IMR-90 (cell line): Measurements from ENCODE around the gene TRAF1. TPM values are rescaled to one million over a fixed set of nuclear protein-coding genes. Genes with fewer than 3 reads are reported as not detected.

Experiments used
- ATAC-seq: fragments of 200-7000 bp; cut with Tn5 transposase; 2 replicates; pipeline ENCODE4 v1.9.1; 2020; ENCODE audit warnings: low read depth, mild to moderate bottlenecking, moderate library complexity
- BruUV-seq: library from RNA; stranded (reverse); fragments of 400-500 nt; replicated peaks from 2 replicates; lab custom pipeline; 2021; lab: Mats Ljungman, UMichigan
- CTCF ChIA-PET: fragments of 300-600 bp; formaldehyde crosslinking; extraction: SDS; loops from one replicate; lab custom pipeline; 2021; ENCODE audit warnings: antibody characterized with exemption; lab: Yijun Ruan, JAX
- POLR2A ChIA-PET: fragments of 300-600 bp; sonication (Branson Sonifier 250); formaldehyde crosslinking; loops from one replicate; lab custom pipeline; 2022; ENCODE audit warnings: antibody characterized with exemption; ENCODE audit not compliant: unreplicated experiment; lab: Charles Lee
- DNase-seq: peaks from one replicate; pipeline ENCODE4 v3.0.0; 2013
- H2AFZ ChIP-seq: replicated peaks from 2 replicates; pipeline ENCODE3; 2013; ENCODE audit warnings: low read length, mild to moderate bottlenecking; ENCODE audit not compliant: poor library complexity
- H2AK5ac ChIP-seq: 2 replicates; pipeline ENCODE4 v1.6.1; 2013; ENCODE audit warnings: low read depth, low read length, inconsistent platforms
- H2AK9ac ChIP-seq: replicated peaks from 2 replicates; pipeline ENCODE3; 2013; ENCODE audit warnings: mild to moderate bottlenecking, low read depth, low read length, moderate library complexity; ENCODE audit not compliant: poor library complexity
- H2BK120ac ChIP-seq: 2 replicates; pipeline ENCODE4 v1.6.1; 2013; ENCODE audit warnings: low read depth, low read length, inconsistent platforms
- H2BK15ac ChIP-seq: 3 replicates; pipeline ENCODE4 v1.6.1; 2013; ENCODE audit warnings: low read depth, low read length, inconsistent platforms
- H2BK20ac ChIP-seq: 2 replicates; pipeline ENCODE4 v1.6.1; 2013; ENCODE audit warnings: low read depth, mild to moderate bottlenecking, inconsistent platforms, low read length, moderate library complexity
- H2BK5ac ChIP-seq: 2 replicates; pipeline ENCODE4 v1.6.1; 2013; ENCODE audit warnings: mild to moderate bottlenecking, low read depth, low read length, inconsistent platforms; ENCODE audit not compliant: poor library complexity, severe bottlenecking
- H3K14ac ChIP-seq: replicated peaks from 2 replicates; pipeline ENCODE4 v1.6.1; 2013; ENCODE audit warnings: low read depth, low read length, inconsistent platforms
- H3K18ac ChIP-seq: 2 replicates; pipeline ENCODE4 v1.6.1; 2013; ENCODE audit warnings: low read depth, low read length, control low read depth
- H3K23ac ChIP-seq: 2 replicates; pipeline ENCODE4 v1.6.1; 2013; ENCODE audit warnings: low read depth, low read length, inconsistent platforms
- H3K27ac ChIP-seq: 2 replicates; pipeline ENCODE4 v1.5.1; 2013; ENCODE audit warnings: mild to moderate bottlenecking, control low read depth, low read length; ENCODE audit not compliant: insufficient read depth
- H3K27me3 ChIP-seq: 2 replicates; pipeline ENCODE4 v1.6.1; 2013; ENCODE audit warnings: low read length; ENCODE audit not compliant: control insufficient read depth, insufficient read depth
- H3K36me3 ChIP-seq: 2 replicates; pipeline ENCODE4 v1.6.1; 2013; ENCODE audit warnings: low read length, mixed read lengths; ENCODE audit not compliant: control insufficient read depth, insufficient read depth
- H3K4ac ChIP-seq: 2 replicates; pipeline ENCODE4 v1.6.1; 2013; ENCODE audit warnings: low read depth, low read length, inconsistent platforms
- H3K4me1 ChIP-seq: 2 replicates; pipeline ENCODE4 v1.6.1; 2013; ENCODE audit warnings: low read length, mixed read lengths; ENCODE audit not compliant: control insufficient read depth, insufficient read depth
- H3K4me2 ChIP-seq: 2 replicates; pipeline ENCODE4 v1.6.1; 2013; ENCODE audit warnings: low read depth, mild to moderate bottlenecking, control low read depth, low read length, moderate library complexity
- H3K4me3 ChIP-seq: 2 replicates; pipeline ENCODE4 v1.5.1; 2013; ENCODE audit warnings: low read depth, mild to moderate bottlenecking, control low read depth, low read length, moderate library complexity; ENCODE audit not compliant: insufficient read depth
- H3K56ac ChIP-seq: 2 replicates; pipeline ENCODE4 v1.6.1; 2013; ENCODE audit warnings: low read length, inconsistent platforms; ENCODE audit not compliant: insufficient read depth; ENCODE audit errors: extremely low read depth
- H3K79me1 ChIP-seq, 2 experiments: 2 replicates each; pipeline ENCODE4 v1.6.1; 2013; ENCODE audit warnings: low read length in 2 of 2, inconsistent platforms in 1 of 2, low read depth in 1 of 2
- H3K9ac ChIP-seq: 2 replicates; pipeline ENCODE4 v1.6.1; 2013; ENCODE audit warnings: low read depth, low read length, control low read depth
- H3K9me1 ChIP-seq: 2 replicates; pipeline ENCODE4 v1.6.1; 2013; ENCODE audit warnings: low read length, inconsistent platforms; ENCODE audit not compliant: insufficient read depth
- H3K9me3 ChIP-seq: 2 replicates; pipeline ENCODE4 v1.6.1; 2013; ENCODE audit warnings: low read length; ENCODE audit not compliant: control insufficient read depth, insufficient read depth
- H4K20me1 ChIP-seq: 2 replicates; pipeline ENCODE4 v1.6.1; 2013; ENCODE audit warnings: low read length, inconsistent platforms; ENCODE audit not compliant: insufficient read depth
- H4K5ac ChIP-seq: 2 replicates; pipeline ENCODE4 v1.6.1; 2013; ENCODE audit warnings: mild to moderate bottlenecking, low read depth, low read length, control low read depth
- H4K8ac ChIP-seq, 2 experiments: 2 replicates each; pipeline ENCODE4 v1.6.1; 2013; ENCODE audit warnings: low read depth in 2 of 2, low read length in 2 of 2, control low read depth in 1 of 2, inconsistent platforms in 1 of 2
- H4K91ac ChIP-seq: 2 replicates; pipeline ENCODE4 v1.6.1; 2013; ENCODE audit warnings: low read depth, low read length, inconsistent platforms; ENCODE audit not compliant: insufficient read depth
- MAZ ChIP-seq: IDR thresholded peaks from 2 replicates; pipeline ENCODE4 v1.6.1; 2012; ENCODE audit warnings: low read depth, mild to moderate bottlenecking, low read length, improper control_type of control experiment, moderate library complexity, borderline replicate concordance
- POLR2A ChIP-seq: IDR thresholded peaks from 2 replicates; pipeline ENCODE4 v1.6.1; 2012; ENCODE audit warnings: mild to moderate bottlenecking, low read depth, low read length
- WGBS, 2 experiments: methylation state at CpG; one replicate each; pipeline versions ENCODE4 v1.1.5 to v1.1.7; 2013; ENCODE audit warnings: missing lambda C conversion rate in 2 of 2; ENCODE audit not compliant: insufficient read length in 1 of 2; ENCODE audit errors: extremely low coverage in 2 of 2; 5-methylcytosine and 5-hydroxymethylcytosine counted together
- dilution Hi-C: fragments of 300-500 bp; cut with HindIII; formaldehyde crosslinking; loops from one replicate; pipeline ENCODE4 v1.14.3; 2018; ENCODE audit warnings: low sequenced_read_pairs; ENCODE audit not compliant: unreplicated experiment
- in situ Hi-C: fragments of 300-500 bp; cut with MboI; formaldehyde crosslinking; loops from 3 replicates; pipeline ENCODE4 v1.14.3; 2019; ENCODE audit warnings: low sequenced_read_pairs, inconsistent platforms, mixed read lengths
- intact Hi-C: fragments of 100-400 bp; cut with micrococcal nuclease; formaldehyde crosslinking; loops from 2 replicates; pipeline ENCODE4 v1.10.0; 2022
- polyA plus RNA-seq, 3 experiments: library from polyadenylated mRNA; depleted of rRNA; stranded (reverse); fragments of >200 nt; gene quantifications; 2 replicates each; pipeline ENCODE4 v1.2.3, GENCODE V29; 2012; ENCODE audit warnings: low replicate concordance in 1 of 3
- total RNA-seq: library from RNA; depleted of rRNA; stranded (reverse); fragments of >200 nt; gene quantifications from 2 replicates; pipeline ENCODE4 v1.2.3, GENCODE V29; 2012

TRAF1 gene
- total and polyA plus RNA-seq, 2 of the 4 experiments (the other 2 are of a cell fraction): 3.9 to 4.1 TPM

GRCh38 chr9:120913647-120914264 is 12.8 kb downstream of the TRAF1 start:
- H3K18ac ChIP-seq: no peak overlapping the region
- no peak overlapping the region for H4K8ac ChIP-seq
- H2AK5ac ChIP-seq: no peak overlapping the region
- BruUV-seq: no TSS peak
- no peak overlapping the region for H3K4me3 ChIP-seq
- no peaks in the 10 kb centered on the region for H4K20me1 ChIP-seq
- no peak for DNase-seq
- no peak overlapping the region for H3K56ac ChIP-seq
- no peak overlapping the region for H2BK20ac ChIP-seq
- no peak overlapping the region for H3K23ac ChIP-seq
- H3K14ac ChIP-seq: no peak overlapping the region
- dilution Hi-C loops: no loop called here
- no peak overlapping the region for H2BK120ac ChIP-seq
- no peak overlapping the region for H3K27ac ChIP-seq
- H3K4me2 ChIP-seq: no peak overlapping the region
- intact Hi-C loops: no loop called here
- H2BK5ac ChIP-seq: no peak overlapping the region
- no peak overlapping the region for H2BK15ac ChIP-seq
- in situ Hi-C loops: no loop called here
- POLR2A ChIA-PET: no interaction called here
- H3K36me3 ChIP-seq: peaks cover 6% of the 10 kb centered on the region
- H2AK9ac ChIP-seq: no peak overlapping the region
- peaks cover 4% of the 10 kb centered on the region for H3K4me1 ChIP-seq
- H3K9me1 ChIP-seq: peaks cover 25% of the 10 kb centered on the region
- H3K9me3 ChIP-seq: 0 out of 2 replicates have a peak, but pooled peaks cover 2% of the 10 kb centered on the region
- CTCF ChIA-PET: no interaction called here
- H2AFZ ChIP-seq: no peak overlapping the region
- H3K9ac ChIP-seq: no peak overlapping the region
- H4K91ac ChIP-seq: no peak overlapping the region
- no CpG with 5 or more reads among the region's 4 CpGs for WGBS, 2 experiments
- no peak overlapping the region for H4K5ac ChIP-seq
- H3K27me3 ChIP-seq: no peaks in the 10 kb centered on the region
- no peak overlapping the region for H3K4ac ChIP-seq
- TF ChIP-seq MAZ (peak; percentile 13; the same call in 1 of the 2 replicates), POLR2A (no peak)
- ATAC-seq: no peak
- H3K79me1 ChIP-seq: peaks cover 0 to 12% of the 10 kb centered on the region in 2 experiments; a peak in 2 of 4 replicates
